ENCODE measurements around the gene TIGIT. TPM values are rescaled to one million over a fixed set of nuclear protein-coding genes. Genes with fewer than 3 reads are reported as not detected.
A peak's percentile ranks its signal among the peaks of the same experiment; 100 is the strongest.

The TIGIT gene
- total RNA-seq: 1.7 TPM
- long read RNA-seq, partial matches to known transcripts: 0 of 2 reads
- long read RNA-seq, other reads (novel, unspliced or antisense): 0 of 2 reads

DNA sequence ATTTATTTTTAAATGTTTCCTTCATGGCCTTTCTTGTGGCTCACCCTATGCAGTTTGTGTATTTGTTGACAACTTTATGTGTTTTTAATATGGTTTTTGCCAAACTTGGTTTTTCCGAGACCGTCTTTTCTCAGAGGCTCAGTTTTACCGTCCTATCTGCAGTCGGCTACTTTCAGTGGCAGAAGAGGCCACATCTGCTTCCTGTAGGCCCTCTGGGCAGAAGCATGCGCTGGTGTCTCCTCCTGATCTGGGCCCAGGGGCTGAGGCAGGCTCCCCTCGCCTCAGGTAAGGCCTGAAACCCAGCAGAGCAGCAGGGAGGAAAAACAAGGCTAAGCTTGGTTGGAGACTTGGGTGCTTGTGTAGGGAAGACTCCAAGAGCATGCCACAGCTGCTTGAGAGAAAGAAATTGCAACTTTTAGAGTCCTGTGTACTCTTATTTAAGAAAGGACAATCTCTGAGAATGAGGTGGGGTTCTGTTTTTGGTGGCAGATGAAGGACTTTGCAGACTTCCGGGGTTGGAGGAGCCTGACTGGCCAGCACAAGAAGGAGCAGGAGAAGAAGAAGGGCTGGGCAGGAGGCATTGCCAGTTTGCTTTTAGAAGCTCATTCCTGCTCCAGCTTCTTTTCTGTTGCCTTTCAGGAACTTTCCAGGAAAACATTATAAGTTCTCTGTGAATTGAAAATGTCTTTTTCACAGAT lies at the start of gene TIGIT:
Gene TIGIT (plus strand): TSS at position 191 of the 698 bp plus-strand sequence. CDS start 34 bp downstream, at position 225.
- no peaks in the 10 kb centered on the region for H3K9me3 ChIP-seq
- ATAC-seq (no peak), DNase-seq (no peak)
- H3K27ac ChIP-seq: peak within 1 kb of the TSS; percentile 42
- H3K27me3 ChIP-seq: no peaks in the 10 kb centered on the region
- intact Hi-C loops (cut with DNase I): no loop called here
- TF ChIP-seq, protein P1, sequence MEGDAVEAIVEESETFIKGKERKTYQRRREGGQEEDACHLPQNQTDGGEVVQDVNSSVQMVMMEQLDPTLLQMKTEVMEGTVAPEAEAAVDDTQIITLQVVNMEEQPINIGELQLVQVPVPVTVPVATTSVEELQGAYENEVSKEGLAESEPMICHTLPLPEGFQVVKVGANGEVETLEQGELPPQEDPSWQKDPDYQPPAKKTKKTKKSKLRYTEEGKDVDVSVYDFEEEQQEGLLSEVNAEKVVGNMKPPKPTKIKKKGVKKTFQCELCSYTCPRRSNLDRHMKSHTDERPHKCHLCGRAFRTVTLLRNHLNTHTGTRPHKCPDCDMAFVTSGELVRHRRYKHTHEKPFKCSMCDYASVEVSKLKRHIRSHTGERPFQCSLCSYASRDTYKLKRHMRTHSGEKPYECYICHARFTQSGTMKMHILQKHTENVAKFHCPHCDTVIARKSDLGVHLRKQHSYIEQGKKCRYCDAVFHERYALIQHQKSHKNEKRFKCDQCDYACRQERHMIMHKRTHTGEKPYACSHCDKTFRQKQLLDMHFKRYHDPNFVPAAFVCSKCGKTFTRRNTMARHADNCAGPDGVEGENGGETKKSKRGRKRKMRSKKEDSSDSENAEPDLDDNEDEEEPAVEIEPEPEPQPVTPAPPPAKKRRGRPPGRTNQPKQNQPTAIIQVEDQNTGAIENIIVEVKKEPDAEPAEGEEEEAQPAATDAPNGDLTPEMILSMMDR (IDR thresholded peaks at IDR 0.05): no peak
- H3K36me3 ChIP-seq: no peaks in the 10 kb centered on the region
- H3K4me3 ChIP-seq: no peak within 1 kb of the TSS
- no peaks in the 10 kb centered on the region for H3K4me1 ChIP-seq

DNA sequence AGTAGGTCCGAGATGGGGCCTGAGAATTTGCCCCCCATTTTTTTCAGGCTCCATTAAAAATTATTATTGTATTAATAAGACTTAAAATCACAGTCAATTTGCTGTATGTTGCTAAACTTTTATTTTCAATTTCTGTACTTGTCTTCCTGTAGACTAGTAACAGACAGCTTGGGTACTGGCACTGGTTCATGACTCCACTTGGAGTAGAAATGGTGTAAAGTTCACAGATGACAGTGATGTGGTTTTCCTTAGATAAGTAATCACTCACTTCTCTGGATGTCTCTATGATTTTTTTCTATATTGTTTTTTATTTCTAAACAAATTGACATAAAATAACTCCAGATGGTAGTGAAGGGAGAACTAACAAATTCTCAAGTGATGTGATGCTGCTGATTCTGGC lies 40.9 kb upstream of the TIGIT start:
- H3K27ac ChIP-seq: no peak overlapping the region
- DNase-seq (no peak), ATAC-seq (no peak)
- no peaks in the 10 kb centered on the region for H3K36me3 ChIP-seq
- TF ChIP-seq, protein P1 (IDR thresholded peaks at IDR 0.05): no peak
- intact Hi-C loops (cut with DNase I): no loop called here
- no peak overlapping the region for H3K4me3 ChIP-seq
- H3K9me3 ChIP-seq: no peaks in the 10 kb centered on the region
- no peaks in the 10 kb centered on the region for H3K4me1 ChIP-seq
- no peaks in the 10 kb centered on the region for H3K27me3 ChIP-seq

DNA sequence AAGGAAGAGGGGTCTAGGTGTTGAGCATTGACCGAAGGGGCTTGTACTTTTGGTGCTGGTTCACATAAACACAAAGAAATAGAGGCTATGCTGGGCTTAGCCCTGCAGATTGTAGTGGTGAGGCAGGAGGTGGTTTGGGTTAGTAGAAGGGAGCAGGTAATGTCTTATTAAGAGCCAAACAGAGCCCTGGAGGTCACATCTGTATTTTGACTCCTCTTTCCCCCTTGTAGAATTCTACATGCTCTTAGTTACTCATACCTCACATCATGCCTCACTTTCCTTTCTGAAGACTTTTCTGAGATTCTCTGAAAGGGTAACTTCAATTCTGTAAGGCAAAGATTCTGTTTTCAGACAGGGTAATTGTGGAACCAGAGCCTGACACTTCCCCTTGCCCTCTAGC lies 40.3 kb upstream of the TIGIT start:
- H3K27ac ChIP-seq: no peak overlapping the region
- peaks cover 4% of the 10 kb centered on the region for H3K9me3 ChIP-seq
- H3K27me3 ChIP-seq: no peaks in the 10 kb centered on the region
- DNase-seq: no peak
- TF ChIP-seq, protein P1 (IDR thresholded peaks at IDR 0.05): no peak
- no peaks in the 10 kb centered on the region for H3K4me1 ChIP-seq
- H3K4me3 ChIP-seq: no peak overlapping the region
- H3K36me3 ChIP-seq: no peaks in the 10 kb centered on the region
- ATAC-seq: no peak
- intact Hi-C loops (cut with DNase I): no loop called here

DNA sequence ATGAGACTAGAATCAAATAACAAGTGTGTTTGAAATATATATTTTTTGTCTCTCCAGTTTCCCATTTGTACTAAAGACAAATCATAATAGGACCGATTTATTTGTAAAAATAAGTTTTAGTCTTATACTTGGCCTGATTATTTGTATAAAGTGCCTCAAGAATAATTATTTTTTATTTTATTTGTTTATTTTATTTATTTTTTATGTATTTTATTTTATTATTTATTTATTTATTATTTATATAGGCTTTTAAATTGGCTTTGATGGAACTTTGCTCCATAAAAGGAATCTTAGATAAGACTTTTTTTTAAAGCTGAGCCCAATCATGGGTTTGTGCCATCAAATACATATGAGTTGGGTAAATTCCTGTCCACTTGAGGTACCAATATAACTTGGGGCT lies 34.3 kb upstream of the TIGIT start:
- H3K27ac ChIP-seq: no peak overlapping the region
- TF ChIP-seq, protein P1 (IDR thresholded peaks at IDR 0.05): no peak
- no peak for ATAC-seq
- no peaks in the 10 kb centered on the region for H3K36me3 ChIP-seq
- no peaks in the 10 kb centered on the region for H3K27me3 ChIP-seq
- H3K9me3 ChIP-seq: peaks cover 5% of the 10 kb centered on the region
- no peaks in the 10 kb centered on the region for H3K4me1 ChIP-seq
- intact Hi-C loops (cut with DNase I): no loop called here
- no peak overlapping the region for H3K4me3 ChIP-seq
- DNase-seq: no peak

DNA sequence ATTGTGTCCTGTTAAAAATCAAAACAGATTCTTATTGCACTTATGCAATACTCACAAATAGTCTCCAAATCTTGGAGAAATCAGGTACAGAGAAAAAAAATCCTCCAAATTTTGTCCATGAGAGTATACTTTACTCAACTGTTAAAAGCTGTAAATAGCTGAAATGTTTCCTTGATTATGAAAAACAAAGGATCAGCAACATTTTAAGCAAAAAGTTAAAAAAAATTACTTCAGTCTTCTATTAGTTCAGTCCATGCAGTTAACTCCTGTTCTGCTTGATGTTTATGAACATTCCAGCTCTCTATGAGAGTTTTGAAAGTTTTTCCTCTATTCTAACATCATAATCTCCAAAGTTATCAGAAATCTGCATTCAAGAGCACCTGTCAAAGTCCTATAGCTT lies 33.7 kb upstream of the TIGIT start:
- ATAC-seq (no peak), DNase-seq (no peak)
- Histone ChIP-seq H3K27ac (no peak overlapping the region), H3K4me1 (no peaks in the 10 kb centered on the region), H3K36me3 (no peaks in the 10 kb centered on the region), H3K9me3 (peaks cover 5% of the 10 kb centered on the region), H3K4me3 (no peak overlapping the region), H3K27me3 (no peaks in the 10 kb centered on the region)
- intact Hi-C loops (cut with DNase I): no loop called here
- TF ChIP-seq, protein P1 (IDR thresholded peaks at IDR 0.05): no peak

All from upper lobe of right lung (tissue), 1 donor.